Measurements from ENCODE around the gene PSTK.

PSTK gene

GRCh38 chr10:122980209-122981065, at the start of gene PSTK:
Gene PSTK, plus strand, starts transcription at chr10:122980401. Its CDS starts 79 bp downstream, at chr10:122980480.
- DNase-seq (ENCODE audit: low read depth): peak; percentile 83

GRCh38 chr10:122931088-122931906, 48.9 kb upstream of the PSTK start:
- DNase-seq (ENCODE audit: low read depth): no peak

GRCh38 chr10:122939133-122939855, 40.9 kb upstream of the PSTK start:
- no peak for DNase-seq (ENCODE audit: low read depth)

- DNase-seq (ENCODE audit: low read depth): peak; percentile 8
Observed at GRCh38 chr10:122939856-122940543, 40.2 kb upstream of the PSTK start.

- no peak for DNase-seq (ENCODE audit: low read depth)
Observed at GRCh38 chr10:122949296-122949695, 30.9 kb upstream of the PSTK start.

GRCh38 chr10:122953902-122954730, 26.1 kb upstream of the PSTK start, which contains the start of gene C10orf88:
Gene C10orf88, minus strand, starts transcription at chr10:122954227. Its CDS starts 49 bp downstream, at chr10:122954178.
- DNase-seq (ENCODE audit: low read depth): peak; percentile 96

- no peak for DNase-seq (ENCODE audit: low read depth)
Observed at GRCh38 chr10:122954731-122955050, 25.5 kb upstream of the PSTK start.

- no peak for DNase-seq (ENCODE audit: low read depth)
Observed at GRCh38 chr10:122955892-122956291, 24.3 kb upstream of the PSTK start.

- no peak for DNase-seq (ENCODE audit: low read depth)
Observed at GRCh38 chr10:122957474-122957873, 22.7 kb upstream of the PSTK start.

- DNase-seq (ENCODE audit: low read depth): no peak
Observed at GRCh38 chr10:122962405-122962804, 17.8 kb upstream of the PSTK start.

- no peak for DNase-seq (ENCODE audit: low read depth)
Observed at GRCh38 chr10:122966879-122967278, 13.3 kb upstream of the PSTK start.

- no peak for DNase-seq (ENCODE audit: low read depth)
Observed at GRCh38 chr10:122968698-122969097, 11.5 kb upstream of the PSTK start.

- no peak for DNase-seq (ENCODE audit: low read depth)
Observed at GRCh38 chr10:122974023-122974422, 6.2 kb upstream of the PSTK start.

GRCh38 chr10:122974543-122975064, 5.6 kb upstream of the PSTK start:
- no peak for DNase-seq (ENCODE audit: low read depth)

- peak; percentile 20 for DNase-seq (ENCODE audit: low read depth)
Observed at GRCh38 chr10:122981066-122981464, 864 bp downstream of the PSTK start.

- DNase-seq (ENCODE audit: low read depth): no peak
Observed at GRCh38 chr10:122983898-122984297, 3.7 kb downstream of the PSTK start.

GRCh38 chr10:122984708-122985107, 4.5 kb downstream of the PSTK start:
- DNase-seq (ENCODE audit: low read depth): no peak

- no peak for DNase-seq (ENCODE audit: low read depth)
Observed at GRCh38 chr10:122986335-122986734, 6.1 kb downstream of the PSTK start.

- DNase-seq (ENCODE audit: low read depth): no peak
Observed at GRCh38 chr10:122988501-122988900, 8.3 kb downstream of the PSTK start.

GRCh38 chr10:122990278-122990677, 10.1 kb downstream of the PSTK start:
- no peak for DNase-seq (ENCODE audit: low read depth)
